ENCODE data around the gene VIL1. TPM values are rescaled to one million over a fixed set of nuclear protein-coding genes. Genes with fewer than 3 reads are reported as not detected.

The VIL1 gene
- total RNA-seq, 1 donor = not detected

DNA sequence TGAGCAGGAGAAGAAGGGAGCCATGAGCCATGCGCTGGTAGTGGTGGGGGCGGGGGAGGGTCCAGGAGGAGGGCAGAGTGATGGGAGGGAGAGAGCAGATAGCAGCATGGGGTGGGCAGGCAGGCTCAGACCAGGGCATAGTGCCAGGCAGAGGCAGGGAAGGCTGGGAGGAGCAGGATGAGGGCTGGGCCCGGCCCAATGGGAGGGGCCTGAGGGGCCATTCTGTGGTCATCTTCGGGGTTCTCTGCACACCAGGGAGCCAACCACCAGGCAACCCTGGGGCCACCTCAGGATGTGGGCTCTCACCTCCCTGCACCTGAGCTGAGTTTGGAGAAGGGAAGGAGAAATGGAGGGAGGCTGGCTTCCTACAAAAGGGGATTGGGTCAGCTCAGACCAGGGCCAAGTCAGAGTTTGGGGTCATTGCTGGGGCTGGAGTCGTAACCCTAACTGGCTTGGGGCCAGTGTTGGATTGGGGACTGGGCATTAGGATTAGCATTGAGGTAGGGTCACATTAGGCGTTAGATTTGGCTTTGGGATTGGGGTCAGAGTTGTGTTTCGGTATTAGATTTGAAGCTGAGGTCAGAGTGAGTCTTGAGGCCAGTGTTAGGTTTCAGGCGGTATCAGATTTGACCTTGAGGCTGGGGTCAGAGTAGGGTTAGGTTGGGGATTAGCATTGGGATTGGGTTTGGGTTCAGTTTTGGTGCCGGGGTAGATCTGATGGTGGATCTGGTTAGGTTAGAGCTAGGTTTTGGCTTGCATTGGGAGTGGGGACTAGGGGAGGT lies 11.2 kb downstream of the VIL1 start:
- TF ChIP-seq, protein P1, sequence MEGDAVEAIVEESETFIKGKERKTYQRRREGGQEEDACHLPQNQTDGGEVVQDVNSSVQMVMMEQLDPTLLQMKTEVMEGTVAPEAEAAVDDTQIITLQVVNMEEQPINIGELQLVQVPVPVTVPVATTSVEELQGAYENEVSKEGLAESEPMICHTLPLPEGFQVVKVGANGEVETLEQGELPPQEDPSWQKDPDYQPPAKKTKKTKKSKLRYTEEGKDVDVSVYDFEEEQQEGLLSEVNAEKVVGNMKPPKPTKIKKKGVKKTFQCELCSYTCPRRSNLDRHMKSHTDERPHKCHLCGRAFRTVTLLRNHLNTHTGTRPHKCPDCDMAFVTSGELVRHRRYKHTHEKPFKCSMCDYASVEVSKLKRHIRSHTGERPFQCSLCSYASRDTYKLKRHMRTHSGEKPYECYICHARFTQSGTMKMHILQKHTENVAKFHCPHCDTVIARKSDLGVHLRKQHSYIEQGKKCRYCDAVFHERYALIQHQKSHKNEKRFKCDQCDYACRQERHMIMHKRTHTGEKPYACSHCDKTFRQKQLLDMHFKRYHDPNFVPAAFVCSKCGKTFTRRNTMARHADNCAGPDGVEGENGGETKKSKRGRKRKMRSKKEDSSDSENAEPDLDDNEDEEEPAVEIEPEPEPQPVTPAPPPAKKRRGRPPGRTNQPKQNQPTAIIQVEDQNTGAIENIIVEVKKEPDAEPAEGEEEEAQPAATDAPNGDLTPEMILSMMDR (IDR thresholded peaks at IDR 0.05; ENCODE audit: insufficient read depth, low read length) = no peak
- no peak for DNase-seq (ENCODE audit: low read depth)
- H3K4me3 ChIP-seq (ENCODE audit: low read depth, low read length) = no peak overlapping the region

DNA sequence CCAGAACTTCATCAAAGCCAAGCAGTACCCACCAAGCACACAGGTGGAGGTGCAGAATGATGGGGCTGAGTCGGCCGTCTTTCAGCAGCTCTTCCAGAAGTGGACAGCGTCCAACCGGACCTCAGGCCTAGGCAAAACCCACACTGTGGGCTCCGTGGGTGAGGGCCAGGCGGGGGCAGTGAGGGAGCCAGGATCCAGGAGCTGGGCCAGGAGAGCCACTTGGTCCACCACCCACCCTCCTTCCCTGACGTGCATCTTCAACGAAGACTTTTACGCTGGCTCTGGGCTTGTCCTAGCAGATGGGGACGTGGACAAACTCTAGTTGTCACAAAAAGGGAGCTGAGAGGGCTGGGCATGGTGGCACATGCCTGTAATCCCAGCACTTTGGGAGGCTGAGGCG lies 11.8 kb downstream of the VIL1 start:
- H3K4me3 ChIP-seq (ENCODE audit: low read depth, low read length) = no peak overlapping the region
- DNase-seq (ENCODE audit: low read depth) = no peak
- TF ChIP-seq, protein P1 (IDR thresholded peaks at IDR 0.05; ENCODE audit: insufficient read depth, low read length) = no peak

- no peak for DNase-seq (ENCODE audit: low read depth)
- H3K4me3 ChIP-seq (ENCODE audit: low read depth, low read length) = no peak overlapping the region
- TF ChIP-seq, protein P1 (IDR thresholded peaks at IDR 0.05; ENCODE audit: insufficient read depth, low read length) = no peak
Measured at GRCh38 chr2:218431878-218432277, 13.0 kb downstream of the VIL1 start.

DNA sequence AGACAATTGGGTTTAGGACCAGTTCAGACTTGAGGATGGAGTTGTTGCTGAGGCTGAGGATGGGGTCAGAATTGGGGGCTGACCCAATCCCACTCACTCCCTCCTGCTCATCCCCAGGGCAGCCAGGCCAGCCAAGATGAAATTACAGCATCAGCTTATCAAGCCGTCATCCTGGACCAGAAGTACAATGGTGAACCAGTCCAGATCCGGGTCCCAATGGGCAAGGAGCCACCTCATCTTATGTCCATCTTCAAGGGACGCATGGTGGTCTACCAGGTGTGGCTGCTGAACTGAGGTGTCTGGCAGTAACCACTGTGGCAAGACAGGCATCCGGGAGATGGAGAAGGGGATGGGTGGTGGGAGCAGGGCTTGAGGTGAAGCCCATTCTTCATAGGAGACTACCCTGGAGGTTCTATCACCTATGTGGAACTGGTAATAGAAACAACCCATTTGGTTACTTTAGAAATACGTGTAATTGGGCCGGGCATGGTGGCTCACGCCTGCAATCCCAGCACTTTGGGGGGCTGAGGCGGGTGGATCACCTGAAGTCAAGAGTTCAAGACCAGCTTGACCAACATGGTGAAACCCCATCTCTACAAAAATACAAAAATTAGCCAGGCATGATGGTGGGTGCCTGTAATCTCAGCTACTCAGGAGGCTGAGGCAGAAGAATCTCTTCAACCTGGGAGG lies 13.9 kb downstream of the VIL1 start:
- no peak for DNase-seq (ENCODE audit: low read depth)

DNA sequence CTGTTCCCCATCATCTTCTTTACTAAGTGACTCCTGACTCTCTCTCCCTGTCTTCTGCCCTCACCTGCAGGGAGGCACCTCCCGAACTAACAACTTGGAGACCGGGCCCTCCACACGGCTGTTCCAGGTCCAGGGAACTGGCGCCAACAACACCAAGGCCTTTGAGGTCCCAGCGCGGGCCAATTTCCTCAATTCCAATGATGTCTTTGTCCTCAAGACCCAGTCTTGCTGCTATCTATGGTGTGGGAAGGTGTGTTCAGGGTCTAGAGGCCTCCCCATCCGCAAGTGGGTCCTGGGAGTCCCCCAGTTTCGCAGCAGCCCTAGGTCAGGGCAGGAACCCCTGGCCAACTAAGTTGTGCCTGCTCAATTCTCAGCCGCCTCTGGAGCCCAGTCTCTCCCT lies 15.5 kb downstream of the VIL1 start:
- no peak overlapping the region for H3K4me3 ChIP-seq (ENCODE audit: low read depth, low read length)
- TF ChIP-seq, protein P1 (IDR thresholded peaks at IDR 0.05; ENCODE audit: insufficient read depth, low read length) = no peak
- DNase-seq (ENCODE audit: low read depth) = no peak

More for the DNA sequence above, 13.9 kb downstream of the VIL1 start:
- H3K4me3 ChIP-seq (ENCODE audit: low read depth, low read length) = no peak overlapping the region
- TF ChIP-seq, protein P1 (IDR thresholded peaks at IDR 0.05; ENCODE audit: insufficient read depth, low read length) = no peak

- TF ChIP-seq, protein P1 (IDR thresholded peaks at IDR 0.05; ENCODE audit: insufficient read depth, low read length) = no peak
- DNase-seq (ENCODE audit: low read depth) = no peak
- no peak overlapping the region for H3K4me3 ChIP-seq (ENCODE audit: low read depth, low read length)
Measured at GRCh38 chr2:218435003-218435982, 16.4 kb downstream of the VIL1 start.
